Lung (tissue), 12 donors: ENCODE measurements around the gene CCL1. TPM values are rescaled to one million over a fixed set of nuclear protein-coding genes. Genes with fewer than 3 reads are reported as not detected.

Source experiments
- ATAC-seq: fragments of 200-7000 bp; cut with Tn5 transposase; one replicate; pipeline ENCODE4 v1.9.1; 2020; ENCODE audit warnings: moderate number of reproducible peaks; ENCODE audit not compliant: insufficient read depth, low FRiP score
- DNase-seq, 3 donors: peaks; one replicate each; pipeline ENCODE4 v3.0.0-alpha.2; 2013 to 2017
- H3K27ac ChIP-seq, 2 donors: one replicate each; pipeline ENCODE4 v1.5.1; 2013; ENCODE audit warnings: mild to moderate bottlenecking in 2 of 2, moderate library complexity in 2 of 2, control low read depth in 1 of 2, inconsistent platforms in 1 of 2, low read depth in 1 of 2, low read length in 1 of 2
- H3K27me3 ChIP-seq, 3 donors: one replicate each; pipeline ENCODE4 v1.5.1; 2013; ENCODE audit warnings: low read length in 2 of 3; ENCODE audit not compliant: control insufficient read depth in 3 of 3, insufficient read depth in 3 of 3
- H3K36me3 ChIP-seq, 4 donors: one replicate each; pipeline ENCODE4 v1.5.1; 2013; ENCODE audit warnings: low read length in 4 of 4, mild to moderate bottlenecking in 1 of 4, moderate library complexity in 1 of 4; ENCODE audit not compliant: control insufficient read depth in 4 of 4, insufficient read depth in 4 of 4
- H3K4me1 ChIP-seq, 5 donors: one replicate each; pipeline ENCODE4 v1.5.1; 2013; ENCODE audit warnings: low read length in 5 of 5, mild to moderate bottlenecking in 2 of 5, moderate library complexity in 1 of 5; ENCODE audit not compliant: control insufficient read depth in 5 of 5, insufficient read depth in 5 of 5
- H3K4me3 ChIP-seq: one replicate; pipeline ENCODE4 v1.5.1; 2013; ENCODE audit warnings: mild to moderate bottlenecking, control low read depth, moderate library complexity
- H3K9ac ChIP-seq, 2 donors: one replicate each; pipeline ENCODE4 v1.5.1; 2013; ENCODE audit warnings: low read length in 2 of 2, control low read depth in 1 of 2; ENCODE audit not compliant: insufficient read depth in 1 of 2
- H3K9me3 ChIP-seq, 4 donors: one replicate each; pipeline ENCODE4 v1.5.1; 2013; ENCODE audit warnings: low read length in 3 of 4, mild to moderate bottlenecking in 1 of 4, moderate library complexity in 1 of 4; ENCODE audit not compliant: control insufficient read depth in 4 of 4, insufficient read depth in 3 of 4
- WGBS, 2 donors: extraction: QIAGEN DNeasy Blood & Tissue Kit; methylation state at CpG; one replicate each; pipeline ENCODE4 v1.1.7; 2013; 5-methylcytosine and 5-hydroxymethylcytosine counted together
- polyA plus RNA-seq, 2 donors: library from polyadenylated mRNA; stranded (reverse); fragments of 200-250 nt; gene quantifications; one replicate each; pipeline ENCODE4 v1.2.1, GENCODE V29; 2013
- total RNA-seq, 2 donors: library from RNA; depleted of rRNA in 1 of 2; stranded (reverse); fragments of >200 nt in 1 of 2; gene quantifications; one replicate each; pipeline ENCODE4 v1.2.1, GENCODE V29; 2014 to 2021
- TF ChIP-seq, protein P1 (sequence below): IDR thresholded peaks from 2 replicates; pipeline ENCODE4 v1.5.1; 2012; ENCODE audit warnings: mild to moderate bottlenecking; ENCODE audit errors: control extremely low read depth, extremely low read depth
- donor health status: control.
- donor health status: control.
- donor health status: Bipolar disorder and iron deficiency.
- donor health status: healthy.
- donor health status: DM: yes; HTN: yes; CAD: no.

The CCL1 gene
- total and polyA plus RNA-seq, 4 donors = 0.44 TPM; not detected in 3

DNA sequence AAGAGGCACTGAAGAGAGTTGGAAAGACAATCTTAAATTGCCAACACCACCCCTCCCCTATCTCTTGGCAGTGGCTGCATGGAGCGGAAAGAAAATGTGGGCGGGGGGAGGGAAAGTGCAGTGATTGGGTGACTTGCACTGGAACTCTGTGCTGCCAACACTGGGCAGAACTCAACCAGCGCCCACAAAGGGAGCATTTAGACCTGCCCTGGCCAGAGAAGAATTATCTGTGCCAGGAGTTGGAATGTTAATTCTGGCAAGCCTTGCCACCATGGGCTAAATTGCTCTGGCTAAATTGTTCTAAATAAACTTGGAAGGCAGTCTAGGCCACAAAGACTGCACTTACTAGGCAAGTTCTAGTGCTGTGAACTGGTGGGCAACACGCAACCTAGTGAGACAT lies 13.3 kb downstream of the CCL1 start:
- H3K36me3 ChIP-seq = no peaks in the 10 kb centered on the region
- no peak overlapping the region for H3K27ac ChIP-seq
- no peaks in the 10 kb centered on the region for H3K27me3 ChIP-seq
- peaks cover 0 to 18% (median 0%) of the 10 kb centered on the region in 5 donors for H3K4me1 ChIP-seq
- DNase-seq (no peak), ATAC-seq (no peak)
- 85 to 87% methylated on average over 4 of the region's 4 CpGs for WGBS, 2 donors
- no peak overlapping the region for H3K9ac ChIP-seq
- TF ChIP-seq, protein P1, sequence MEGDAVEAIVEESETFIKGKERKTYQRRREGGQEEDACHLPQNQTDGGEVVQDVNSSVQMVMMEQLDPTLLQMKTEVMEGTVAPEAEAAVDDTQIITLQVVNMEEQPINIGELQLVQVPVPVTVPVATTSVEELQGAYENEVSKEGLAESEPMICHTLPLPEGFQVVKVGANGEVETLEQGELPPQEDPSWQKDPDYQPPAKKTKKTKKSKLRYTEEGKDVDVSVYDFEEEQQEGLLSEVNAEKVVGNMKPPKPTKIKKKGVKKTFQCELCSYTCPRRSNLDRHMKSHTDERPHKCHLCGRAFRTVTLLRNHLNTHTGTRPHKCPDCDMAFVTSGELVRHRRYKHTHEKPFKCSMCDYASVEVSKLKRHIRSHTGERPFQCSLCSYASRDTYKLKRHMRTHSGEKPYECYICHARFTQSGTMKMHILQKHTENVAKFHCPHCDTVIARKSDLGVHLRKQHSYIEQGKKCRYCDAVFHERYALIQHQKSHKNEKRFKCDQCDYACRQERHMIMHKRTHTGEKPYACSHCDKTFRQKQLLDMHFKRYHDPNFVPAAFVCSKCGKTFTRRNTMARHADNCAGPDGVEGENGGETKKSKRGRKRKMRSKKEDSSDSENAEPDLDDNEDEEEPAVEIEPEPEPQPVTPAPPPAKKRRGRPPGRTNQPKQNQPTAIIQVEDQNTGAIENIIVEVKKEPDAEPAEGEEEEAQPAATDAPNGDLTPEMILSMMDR = no peak
- no peaks in the 10 kb centered on the region for H3K9me3 ChIP-seq
- no peak overlapping the region for H3K4me3 ChIP-seq

DNA sequence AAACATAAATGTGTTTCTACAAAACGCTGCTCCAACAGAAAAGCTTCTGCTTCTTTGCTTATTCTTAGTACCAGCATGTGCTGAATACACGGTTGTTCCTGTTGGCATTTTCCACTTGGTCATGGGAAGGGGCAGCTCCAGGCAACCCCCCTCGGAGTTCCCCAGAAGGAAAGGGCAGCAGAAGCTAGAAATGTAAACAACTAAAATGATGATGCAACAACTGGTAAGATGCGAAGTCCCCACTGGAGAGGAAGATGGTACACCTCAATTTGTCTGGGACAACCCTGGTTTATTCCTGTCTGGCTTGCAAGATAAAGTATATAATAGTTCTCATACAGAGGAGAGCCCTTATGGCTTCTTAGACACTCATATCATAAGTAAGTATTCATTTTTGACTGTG lies 16.0 kb downstream of the CCL1 start:
- 53 to 57% methylated on average over 4 of the region's 4 CpGs for WGBS, 2 donors
- TF ChIP-seq, protein P1 = no peak
- no peak for ATAC-seq

DNA sequence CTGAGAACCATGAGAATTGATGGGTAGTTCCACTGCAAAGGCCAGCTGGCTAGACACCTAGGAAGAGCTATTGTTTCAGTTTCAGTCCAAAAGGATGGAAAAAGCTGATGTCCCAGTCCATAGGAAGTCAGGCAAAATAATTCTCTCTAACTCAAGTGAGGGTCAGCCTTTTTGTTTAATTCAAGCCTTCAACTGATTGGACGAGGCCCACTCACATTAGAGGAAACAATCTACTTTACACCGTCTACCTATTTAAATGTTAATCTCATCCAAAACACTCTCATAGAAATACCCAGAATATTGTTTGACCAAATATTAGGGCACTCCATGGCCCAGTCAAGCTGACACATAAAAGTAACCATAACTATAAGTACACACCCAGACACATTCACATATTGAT lies 21.1 kb downstream of the CCL1 start:
- Histone ChIP-seq H3K4me3 (no peak overlapping the region), H3K36me3 (no peaks in the 10 kb centered on the region), H3K9me3 (no peaks in the 10 kb centered on the region), H3K27me3 (no peaks in the 10 kb centered on the region), H3K9ac (no peak overlapping the region), H3K27ac (no peak overlapping the region), H3K4me1 (no peaks in the 10 kb centered on the region)
- no peak for DNase-seq
- TF ChIP-seq, protein P1 = no peak
- 75 to 95% methylated on average over 2 of the region's 2 CpGs for WGBS, 2 donors
- no peak for ATAC-seq

More for the DNA sequence above, 16.0 kb downstream of the CCL1 start:
- Histone ChIP-seq H3K9me3 (no peaks in the 10 kb centered on the region), H3K27ac (no peak overlapping the region), H3K9ac (no peak overlapping the region), H3K27me3 (no peaks in the 10 kb centered on the region), H3K4me1 (peaks cover 0 to 11% (median 0%) of the 10 kb centered on the region in 5 donors), H3K36me3 (no peaks in the 10 kb centered on the region), H3K4me3 (no peak overlapping the region)
- no peak for DNase-seq

DNA sequence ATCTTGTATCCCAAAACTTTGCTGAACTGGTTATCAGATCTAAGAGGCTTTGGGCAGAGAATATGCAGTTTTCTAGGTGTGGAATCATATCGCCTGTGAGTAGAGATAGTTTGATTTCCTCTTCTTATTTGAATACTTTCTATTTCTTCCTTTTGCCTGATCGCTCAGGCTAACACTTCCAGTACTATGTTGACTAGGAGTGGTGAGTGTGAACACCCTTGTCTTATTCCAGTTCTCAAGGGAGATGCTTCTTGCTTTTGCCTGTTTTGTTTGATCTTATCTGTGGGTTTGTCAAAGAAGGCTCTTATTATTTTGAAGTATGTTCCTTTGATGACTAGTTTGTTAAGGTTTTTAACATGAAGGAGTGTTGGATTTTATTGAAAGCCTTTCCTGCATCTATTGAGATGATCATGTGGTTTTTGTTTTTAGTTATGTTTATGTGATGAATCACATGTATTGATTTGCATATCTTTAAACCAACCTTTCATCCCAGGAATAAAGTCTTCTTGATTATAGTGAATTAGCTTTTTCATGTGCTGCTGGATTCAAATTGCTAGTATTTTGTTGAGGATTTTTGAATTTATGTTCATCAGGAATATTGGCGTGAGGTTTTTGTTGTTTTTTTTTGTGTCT lies 23.8 kb downstream of the CCL1 start:
- Histone ChIP-seq H3K9me3 (no peaks in the 10 kb centered on the region), H3K27ac (no peak overlapping the region), H3K4me1 (no peaks in the 10 kb centered on the region), H3K27me3 (no peaks in the 10 kb centered on the region), H3K36me3 (no peaks in the 10 kb centered on the region), H3K4me3 (no peak overlapping the region), H3K9ac (no peak overlapping the region)
- WGBS, 2 donors = 85 to 94% methylated on average over 3 of the region's 3 CpGs
- TF ChIP-seq, protein P1 = no peak
- ATAC-seq (no peak), DNase-seq (no peak)
